ENCODE measurements around the gene ADCK1.

Gene ADCK1

DNA sequence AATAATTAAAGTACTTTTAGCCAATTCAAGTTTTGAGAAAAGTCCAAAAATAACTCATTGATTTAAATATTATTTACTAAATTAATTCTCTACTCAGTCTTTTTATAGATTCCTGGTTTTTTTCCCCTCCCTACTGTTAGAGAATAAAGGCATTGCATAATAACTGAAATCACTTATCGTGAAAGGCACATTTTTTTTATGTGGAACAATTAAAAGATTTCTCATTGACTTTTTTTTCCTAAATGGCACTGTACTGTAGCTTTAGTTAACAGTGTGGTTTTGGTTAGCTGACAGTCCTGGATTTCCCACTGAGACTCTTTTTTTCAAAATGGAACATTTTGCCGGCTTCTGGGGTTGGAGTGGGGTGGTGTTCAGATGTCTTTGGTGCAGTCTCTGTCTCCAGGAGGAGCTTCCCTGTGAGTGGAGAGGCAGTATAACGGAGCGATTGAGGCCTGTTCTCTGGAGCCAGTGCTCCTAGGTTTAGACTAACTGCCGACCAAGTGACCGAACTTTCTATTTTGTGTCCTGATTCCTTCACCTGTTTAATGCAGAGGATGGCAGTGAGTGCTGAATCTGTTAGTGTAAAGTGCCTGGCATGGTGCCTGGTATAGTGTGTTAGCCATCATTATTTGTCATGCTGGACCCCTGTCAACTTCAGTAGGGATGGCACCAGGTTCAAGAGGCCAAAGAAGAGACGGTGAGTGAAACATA, 117.7 kb downstream of the ADCK1 start:
- Histone ChIP-seq H3K27me3 (no peaks in the 10 kb centered on the region), H3K36me3 (no peaks in the 10 kb centered on the region), H3K4me3 (ENCODE audit: low read depth in 1 of 2, low read length in 1 of 2) (no peak overlapping the region), H3K27ac (no peak overlapping the region), H3K9me3 (no peaks in the 10 kb centered on the region), H3K4me1 (ENCODE audit: control insufficient read depth in 1 of 2, insufficient read depth in 1 of 2, low read depth in 1 of 2, low read length in 1 of 2) (no peaks in the 10 kb centered on the region)
- no peak for TF ChIP-seq CTCF (IDR thresholded peaks at IDR 0.05)

GRCh38 chr14:77918448-77918847, 118.5 kb downstream of the ADCK1 start:
- no peak for TF ChIP-seq CTCF (IDR thresholded peaks at IDR 0.05)
- no peaks in the 10 kb centered on the region for H3K36me3 ChIP-seq
- no peaks in the 10 kb centered on the region for H3K9me3 ChIP-seq
- no peak overlapping the region for H3K4me3 ChIP-seq (ENCODE audit: low read depth in 1 of 2, low read length in 1 of 2)
- H3K4me1 ChIP-seq (ENCODE audit: control insufficient read depth in 1 of 2, insufficient read depth in 1 of 2, low read depth in 1 of 2, low read length in 1 of 2): no peaks in the 10 kb centered on the region
- H3K27me3 ChIP-seq: no peaks in the 10 kb centered on the region
- no peak overlapping the region for H3K27ac ChIP-seq

GRCh38 chr14:77920312-77920711, 120.4 kb downstream of the ADCK1 start:
- no peak for TF ChIP-seq CTCF (IDR thresholded peaks at IDR 0.05)
- no peaks in the 10 kb centered on the region for H3K9me3 ChIP-seq
- no peaks in the 10 kb centered on the region for H3K4me1 ChIP-seq (ENCODE audit: control insufficient read depth in 1 of 2, insufficient read depth in 1 of 2, low read depth in 1 of 2, low read length in 1 of 2)
- no peaks in the 10 kb centered on the region for H3K36me3 ChIP-seq
- no peaks in the 10 kb centered on the region for H3K27me3 ChIP-seq
- no peak overlapping the region for H3K27ac ChIP-seq
- no peak overlapping the region for H3K4me3 ChIP-seq (ENCODE audit: low read depth in 1 of 2, low read length in 1 of 2)

GRCh38 chr14:77921818-77922217, 121.9 kb downstream of the ADCK1 start:
- Histone ChIP-seq H3K27ac (no peak overlapping the region), H3K9me3 (no peaks in the 10 kb centered on the region), H3K27me3 (no peaks in the 10 kb centered on the region), H3K36me3 (no peaks in the 10 kb centered on the region), H3K4me1 (ENCODE audit: control insufficient read depth in 1 of 2, insufficient read depth in 1 of 2, low read depth in 1 of 2, low read length in 1 of 2) (no peaks in the 10 kb centered on the region), H3K4me3 (ENCODE audit: low read depth in 1 of 2, low read length in 1 of 2) (no peak overlapping the region)
- no peak for TF ChIP-seq CTCF (IDR thresholded peaks at IDR 0.05)

DNA sequence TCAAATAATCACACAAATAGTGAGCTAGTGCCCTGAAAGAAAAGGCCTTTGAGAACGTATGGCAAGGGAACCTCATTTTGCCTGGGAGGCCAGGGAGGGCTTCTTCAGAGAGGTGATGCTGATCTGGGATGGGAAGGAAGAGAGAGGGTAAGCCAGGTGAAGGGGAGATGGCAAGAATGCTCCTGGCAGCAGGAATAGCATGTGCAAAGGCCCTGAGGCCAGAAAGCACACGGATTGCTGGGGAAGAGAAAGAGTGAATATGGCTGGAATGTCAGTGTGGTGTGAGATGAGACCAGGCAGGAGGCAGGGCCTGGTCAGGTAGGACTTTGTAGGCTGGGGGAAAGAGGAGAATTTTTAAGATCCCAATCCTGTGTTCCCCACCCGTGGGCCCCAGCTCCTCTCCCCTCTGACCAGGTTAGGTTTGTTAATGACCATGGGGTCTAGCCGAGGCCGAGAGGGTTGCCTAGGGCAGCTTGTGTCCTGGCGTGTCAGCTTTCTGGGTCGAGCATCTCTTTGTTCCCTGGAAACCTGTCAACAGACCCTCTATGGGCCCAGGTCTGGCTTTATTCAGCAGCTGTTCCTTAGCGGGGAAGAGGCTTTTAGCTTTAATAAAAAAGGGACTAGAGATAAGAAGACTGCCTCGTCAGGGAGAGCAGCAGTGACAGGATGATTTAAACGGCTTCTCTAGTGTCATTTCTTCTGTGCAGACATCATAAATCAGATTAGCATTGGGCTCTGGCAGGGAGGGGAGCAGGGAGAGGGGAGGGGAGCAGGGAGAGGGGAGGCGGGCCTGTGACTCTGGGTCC, 123.4 kb downstream of the ADCK1 start:
- TF ChIP-seq CTCF (IDR thresholded peaks at IDR 0.05): no peak
- Histone ChIP-seq H3K36me3 (no peaks in the 10 kb centered on the region), H3K4me1 (ENCODE audit: control insufficient read depth in 1 of 2, insufficient read depth in 1 of 2, low read depth in 1 of 2, low read length in 1 of 2) (no peaks in the 10 kb centered on the region), H3K9me3 (no peaks in the 10 kb centered on the region), H3K27ac (no peak overlapping the region), H3K4me3 (ENCODE audit: low read depth in 1 of 2, low read length in 1 of 2) (no peak overlapping the region), H3K27me3 (no peaks in the 10 kb centered on the region)
